SK-N-SH treated with all-trans-retinoic acid at 6 μM for 48 hours (cell line): ENCODE results near the gene TFB2M.

ENCODE experiments used
- ATAC-seq: fragments of 200-7000 bp; cut with Tn5 transposase; 3 replicates; pipeline ENCODE4 v1.9.1; 2020; ENCODE audit warnings: mild to moderate bottlenecking, moderate library complexity
- ARNTL ChIP-seq: fragments of 450-650 bp; formaldehyde crosslinking; IDR thresholded peaks from 2 replicates; pipeline ENCODE4 v1.5.0; 2020; ENCODE audit warnings: low read depth, mild to moderate bottlenecking, moderate library complexity, borderline replicate concordance
- CSDC2 ChIP-seq: fragments of 250-450 bp; sonication (Bioruptor Pico); IDR thresholded peaks from 2 replicates; pipeline ENCODE4 v1.5.0; 2020; ENCODE audit warnings: mild to moderate bottlenecking, moderate library complexity
- GLIS3 ChIP-seq: fragments of 250-450 bp; sonication (Bioruptor Pico); IDR thresholded peaks from 2 replicates; pipeline ENCODE4 v1.5.0; 2020; ENCODE audit warnings: mild to moderate bottlenecking, moderate library complexity
- ISL1 ChIP-seq: fragments of 250-450 bp; sonication (Bioruptor Pico); IDR thresholded peaks from 2 replicates; pipeline ENCODE4 v2.1.2; 2022; ENCODE audit warnings: mild to moderate bottlenecking, moderate library complexity
- OSR1 ChIP-seq: fragments of 250-450 bp; sonication (Bioruptor Pico); IDR thresholded peaks from 2 replicates; pipeline ENCODE4 v1.8.0; 2022; ENCODE audit warnings: moderate library complexity, mild to moderate bottlenecking, inconsistent platforms
- PPARA ChIP-seq: fragments of 250-450 bp; sonication (Bioruptor Pico); IDR thresholded peaks from 2 replicates; pipeline ENCODE4 v1.5.0; 2020; ENCODE audit warnings: mild to moderate bottlenecking, borderline replicate concordance
- RARB ChIP-seq: fragments of 250-450 bp; sonication (Bioruptor Pico); IDR thresholded peaks from 2 replicates; pipeline ENCODE4 v1.8.0; 2021; ENCODE audit warnings: mild to moderate bottlenecking, moderate library complexity
- SNAI2 ChIP-seq: fragments of 250-450 bp; sonication (Bioruptor Pico); IDR thresholded peaks from 2 replicates; pipeline ENCODE4 v1.5.0; 2020; ENCODE audit warnings: mild to moderate bottlenecking, moderate library complexity
- TCF4 ChIP-seq: fragments of 250-450 bp; sonication (Bioruptor Pico); IDR thresholded peaks from 2 replicates; pipeline ENCODE4 v1.8.0; 2021; ENCODE audit warnings: mild to moderate bottlenecking, moderate library complexity, borderline replicate concordance
- TOX ChIP-seq: fragments of 250-450 bp; sonication (Bioruptor Pico); IDR thresholded peaks from 2 replicates; pipeline ENCODE4 v1.8.0; 2021; ENCODE audit warnings: mild to moderate bottlenecking, moderate library complexity, borderline replicate concordance
- ZC3H10 ChIP-seq: fragments of 250-450 bp; sonication (Bioruptor Pico); IDR thresholded peaks from 2 replicates; pipeline ENCODE4 v1.5.1; 2021; ENCODE audit warnings: mild to moderate bottlenecking, moderate library complexity
- ZFP3 ChIP-seq: fragments of 250-450 bp; sonication (Bioruptor Pico); IDR thresholded peaks from 2 replicates; pipeline ENCODE4 v1.5.0; 2020; ENCODE audit warnings: mild to moderate bottlenecking, moderate library complexity
- ZFP30 ChIP-seq: fragments of 450-650 bp; formaldehyde crosslinking; IDR thresholded peaks from 2 replicates; pipeline ENCODE4 v1.5.0; 2022; ENCODE audit warnings: mild to moderate bottlenecking, moderate library complexity
- ZNF565 ChIP-seq: fragments of 450-650 bp; formaldehyde crosslinking; conservative IDR thresholded peaks from 2 replicates; pipeline ENCODE4 v1.5.0; 2020; ENCODE audit warnings: low read depth, mild to moderate bottlenecking, moderate library complexity
- ZNF70 ChIP-seq: fragments of 450-650 bp; formaldehyde crosslinking; IDR thresholded peaks from 2 replicates; pipeline ENCODE4 v1.5.0; 2020; ENCODE audit warnings: mild to moderate bottlenecking, moderate library complexity
- ZNF8 ChIP-seq: fragments of 450-650 bp; formaldehyde crosslinking; IDR thresholded peaks from 2 replicates; pipeline ENCODE4 v1.5.0; 2020; ENCODE audit warnings: mild to moderate bottlenecking, moderate library complexity
- TF ChIP-seq, protein P1 (sequence below): fragments of 250-450 bp; sonication (Bioruptor Pico); IDR thresholded peaks from 2 replicates; pipeline ENCODE4 v1.5.1; 2020; ENCODE audit warnings: low read depth, mild to moderate bottlenecking, moderate library complexity
- TF ChIP-seq, protein P2 (sequence below): fragments of 250-450 bp; sonication (Bioruptor Pico); IDR thresholded peaks from 2 replicates; pipeline ENCODE4 v1.5.1; 2021; ENCODE audit warnings: mild to moderate bottlenecking, moderate library complexity
- TF ChIP-seq, protein P3 (sequence below): fragments of 250-450 bp; sonication (Bioruptor Pico); IDR thresholded peaks from 2 replicates; pipeline ENCODE4 v1.8.0; 2021; ENCODE audit warnings: low read depth, mild to moderate bottlenecking, moderate library complexity, borderline replicate concordance
- TF ChIP-seq, protein P4 (sequence below): fragments of 250-450 bp; sonication (Bioruptor Pico); IDR thresholded peaks from 2 replicates; pipeline ENCODE4 v1.5.0; 2020; ENCODE audit warnings: mild to moderate bottlenecking, moderate library complexity

Gene TFB2M

DNA sequence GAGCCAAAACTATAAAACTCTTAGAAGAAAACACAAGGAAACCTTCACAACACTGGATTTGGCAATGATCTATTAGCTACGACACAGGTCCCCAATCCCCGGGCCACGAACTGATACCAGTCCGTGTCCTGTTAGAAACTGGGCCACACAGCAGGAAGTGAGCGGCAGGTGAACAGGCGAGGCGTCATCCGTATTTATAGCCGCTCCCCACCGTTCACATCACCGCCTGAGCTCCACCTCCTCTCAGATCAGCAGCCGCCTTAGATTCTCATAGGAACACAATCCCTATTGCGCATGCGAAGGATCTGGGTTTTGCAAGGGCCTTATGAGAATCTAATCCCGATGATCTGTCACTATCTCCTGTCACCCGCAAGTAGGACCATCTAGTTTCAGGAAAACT is 11.9 kb downstream of the TFB2M start:
- TF ChIP-seq ZNF8 (CRISPR knock-in tag), result no peak
- TF ChIP-seq TOX (CRISPR knock-in tag), result no peak
- TF ChIP-seq, protein P1, sequence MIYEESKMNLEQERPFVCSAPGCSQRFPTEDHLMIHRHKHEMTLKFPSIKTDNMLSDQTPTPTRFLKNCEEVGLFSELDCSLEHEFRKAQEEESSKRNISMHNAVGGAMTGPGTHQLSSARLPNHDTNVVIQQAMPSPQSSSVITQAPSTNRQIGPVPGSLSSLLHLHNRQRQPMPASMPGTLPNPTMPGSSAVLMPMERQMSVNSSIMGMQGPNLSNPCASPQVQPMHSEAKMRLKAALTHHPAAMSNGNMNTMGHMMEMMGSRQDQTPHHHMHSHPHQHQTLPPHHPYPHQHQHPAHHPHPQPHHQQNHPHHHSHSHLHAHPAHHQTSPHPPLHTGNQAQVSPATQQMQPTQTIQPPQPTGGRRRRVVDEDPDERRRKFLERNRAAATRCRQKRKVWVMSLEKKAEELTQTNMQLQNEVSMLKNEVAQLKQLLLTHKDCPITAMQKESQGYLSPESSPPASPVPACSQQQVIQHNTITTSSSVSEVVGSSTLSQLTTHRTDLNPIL (CRISPR knock-in tag), result no peak
- TF ChIP-seq TCF4 (CRISPR knock-in tag), result no peak
- no peak for TF ChIP-seq RARB (CRISPR knock-in tag)
- no peak for TF ChIP-seq SNAI2 (CRISPR knock-in tag)
- TF ChIP-seq, protein P2, sequence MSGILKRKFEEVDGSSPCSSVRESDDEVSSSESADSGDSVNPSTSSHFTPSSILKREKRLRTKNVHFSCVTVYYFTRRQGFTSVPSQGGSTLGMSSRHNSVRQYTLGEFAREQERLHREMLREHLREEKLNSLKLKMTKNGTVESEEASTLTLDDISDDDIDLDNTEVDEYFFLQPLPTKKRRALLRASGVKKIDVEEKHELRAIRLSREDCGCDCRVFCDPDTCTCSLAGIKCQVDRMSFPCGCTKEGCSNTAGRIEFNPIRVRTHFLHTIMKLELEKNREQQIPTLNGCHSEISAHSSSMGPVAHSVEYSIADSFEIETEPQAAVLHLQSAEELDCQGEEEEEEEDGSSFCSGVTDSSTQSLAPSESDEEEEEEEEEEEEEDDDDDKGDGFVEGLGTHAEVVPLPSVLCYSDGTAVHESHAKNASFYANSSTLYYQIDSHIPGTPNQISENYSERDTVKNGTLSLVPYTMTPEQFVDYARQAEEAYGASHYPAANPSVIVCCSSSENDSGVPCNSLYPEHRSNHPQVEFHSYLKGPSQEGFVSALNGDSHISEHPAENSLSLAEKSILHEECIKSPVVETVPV, result no peak
- no peak for TF ChIP-seq ARNTL
- no peak for TF ChIP-seq ZFP30 (CRISPR knock-in tag)
- TF ChIP-seq, protein P3, sequence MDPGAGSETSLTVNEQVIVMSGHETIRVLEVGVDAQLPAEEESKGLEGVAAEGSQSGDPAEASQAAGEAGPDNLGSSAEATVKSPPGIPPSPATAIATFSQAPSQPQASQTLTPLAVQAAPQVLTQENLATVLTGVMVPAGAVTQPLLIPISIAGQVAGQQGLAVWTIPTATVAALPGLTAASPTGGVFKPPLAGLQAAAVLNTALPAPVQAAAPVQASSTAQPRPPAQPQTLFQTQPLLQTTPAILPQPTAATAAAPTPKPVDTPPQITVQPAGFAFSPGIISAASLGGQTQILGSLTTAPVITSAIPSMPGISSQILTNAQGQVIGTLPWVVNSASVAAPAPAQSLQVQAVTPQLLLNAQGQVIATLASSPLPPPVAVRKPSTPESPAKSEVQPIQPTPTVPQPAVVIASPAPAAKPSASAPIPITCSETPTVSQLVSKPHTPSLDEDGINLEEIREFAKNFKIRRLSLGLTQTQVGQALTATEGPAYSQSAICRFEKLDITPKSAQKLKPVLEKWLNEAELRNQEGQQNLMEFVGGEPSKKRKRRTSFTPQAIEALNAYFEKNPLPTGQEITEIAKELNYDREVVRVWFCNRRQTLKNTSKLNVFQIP, result no peak
- no peak for TF ChIP-seq PPARA
- no peak for TF ChIP-seq OSR1 (CRISPR knock-in tag)
- no peak for TF ChIP-seq CSDC2

DNA sequence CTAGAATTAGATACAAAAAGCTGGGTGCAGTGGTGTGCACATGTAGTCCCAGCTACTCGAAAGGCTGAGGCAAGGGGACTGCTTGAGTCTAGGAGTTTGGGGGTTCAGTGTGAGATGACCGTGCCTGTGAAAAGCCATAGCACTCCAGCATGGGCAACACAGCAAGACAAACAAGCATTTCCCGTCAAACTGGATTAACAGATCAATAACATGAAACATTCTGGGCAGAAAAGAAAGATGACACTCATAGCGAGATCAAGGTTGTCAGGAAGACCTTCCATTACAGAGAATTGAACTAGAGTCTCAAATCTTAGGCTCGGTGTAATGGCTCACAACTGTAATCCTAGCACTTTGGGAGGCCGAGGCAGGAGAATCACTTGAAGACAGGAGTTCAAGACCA is 14.0 kb downstream of the TFB2M start:
- ATAC-seq, result no peak
- TF ChIP-seq SNAI2 (CRISPR knock-in tag) (no peak), ISL1 (CRISPR knock-in tag) (no peak), ZNF565 (CRISPR knock-in tag) (no peak), ZFP30 (CRISPR knock-in tag) (no peak), OSR1 (CRISPR knock-in tag) (no peak), PPARA (no peak), ZNF8 (CRISPR knock-in tag) (no peak), ZC3H10 (CRISPR knock-in tag) (no peak), TCF4 (CRISPR knock-in tag) (no peak), TOX (CRISPR knock-in tag) (no peak)
- TF ChIP-seq, protein P3, result no peak

More for the DNA sequence above, 11.9 kb downstream of the TFB2M start:
- no peak for ATAC-seq

DNA sequence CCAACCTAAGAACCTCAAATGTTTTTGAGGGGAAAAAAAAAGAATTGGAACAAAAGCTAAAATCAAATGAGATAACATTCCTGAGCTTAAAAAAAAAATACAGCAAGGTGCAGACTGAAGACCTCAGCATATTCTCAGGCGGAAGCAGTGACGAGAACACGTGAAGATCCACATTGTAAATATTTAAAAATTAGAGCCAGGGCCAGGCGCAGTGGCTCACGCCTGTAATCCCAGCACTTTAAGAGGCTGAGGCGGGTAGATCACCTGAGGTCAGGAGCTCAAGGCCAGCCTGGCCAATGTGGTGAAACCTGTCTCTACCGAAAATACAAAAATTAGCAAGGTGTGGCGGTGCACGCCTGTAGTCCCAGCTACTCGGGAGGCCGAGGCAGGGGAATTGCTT is 15.7 kb downstream of the TFB2M start:
- no peak for TF ChIP-seq GLIS3 (CRISPR knock-in tag)
- no peak for TF ChIP-seq CSDC2
- no peak for TF ChIP-seq OSR1 (CRISPR knock-in tag)
- TF ChIP-seq ZFP3 (CRISPR knock-in tag), result no peak
- no peak for TF ChIP-seq PPARA
- TF ChIP-seq, protein P4, sequence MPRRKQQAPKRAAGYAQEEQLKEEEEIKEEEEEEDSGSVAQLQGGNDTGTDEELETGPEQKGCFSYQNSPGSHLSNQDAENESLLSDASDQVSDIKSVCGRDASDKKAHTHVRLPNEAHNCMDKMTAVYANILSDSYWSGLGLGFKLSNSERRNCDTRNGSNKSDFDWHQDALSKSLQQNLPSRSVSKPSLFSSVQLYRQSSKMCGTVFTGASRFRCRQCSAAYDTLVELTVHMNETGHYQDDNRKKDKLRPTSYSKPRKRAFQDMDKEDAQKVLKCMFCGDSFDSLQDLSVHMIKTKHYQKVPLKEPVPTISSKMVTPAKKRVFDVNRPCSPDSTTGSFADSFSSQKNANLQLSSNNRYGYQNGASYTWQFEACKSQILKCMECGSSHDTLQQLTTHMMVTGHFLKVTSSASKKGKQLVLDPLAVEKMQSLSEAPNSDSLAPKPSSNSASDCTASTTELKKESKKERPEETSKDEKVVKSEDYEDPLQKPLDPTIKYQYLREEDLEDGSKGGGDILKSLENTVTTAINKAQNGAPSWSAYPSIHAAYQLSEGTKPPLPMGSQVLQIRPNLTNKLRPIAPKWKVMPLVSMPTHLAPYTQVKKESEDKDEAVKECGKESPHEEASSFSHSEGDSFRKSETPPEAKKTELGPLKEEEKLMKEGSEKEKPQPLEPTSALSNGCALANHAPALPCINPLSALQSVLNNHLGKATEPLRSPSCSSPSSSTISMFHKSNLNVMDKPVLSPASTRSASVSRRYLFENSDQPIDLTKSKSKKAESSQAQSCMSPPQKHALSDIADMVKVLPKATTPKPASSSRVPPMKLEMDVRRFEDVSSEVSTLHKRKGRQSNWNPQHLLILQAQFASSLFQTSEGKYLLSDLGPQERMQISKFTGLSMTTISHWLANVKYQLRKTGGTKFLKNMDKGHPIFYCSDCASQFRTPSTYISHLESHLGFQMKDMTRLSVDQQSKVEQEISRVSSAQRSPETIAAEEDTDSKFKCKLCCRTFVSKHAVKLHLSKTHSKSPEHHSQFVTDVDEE, result no peak
- ATAC-seq, result no peak

DNA sequence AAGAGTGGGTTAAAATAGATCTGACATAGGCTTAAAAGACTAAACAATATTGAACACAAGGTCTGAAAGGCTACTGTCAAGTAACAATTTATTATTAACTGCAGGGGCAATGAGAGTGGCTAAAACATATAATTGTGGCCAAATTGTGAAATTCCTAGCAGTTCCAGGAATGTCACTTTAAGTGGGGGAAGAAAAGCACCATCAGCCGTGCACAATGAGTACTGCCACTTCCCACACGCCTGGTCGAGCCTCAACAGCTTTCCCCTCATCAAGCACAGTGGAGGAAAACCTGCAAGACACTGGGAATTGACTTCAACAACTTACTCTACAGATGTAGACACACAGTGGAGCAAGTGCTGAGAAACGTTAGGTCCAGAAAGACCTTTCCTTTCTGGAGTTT is 16.4 kb downstream of the TFB2M start:
- TF ChIP-seq, protein P3, result no peak
- TF ChIP-seq ZC3H10 (CRISPR knock-in tag) (no peak), ZFP3 (CRISPR knock-in tag) (no peak), TOX (CRISPR knock-in tag) (no peak), RARB (CRISPR knock-in tag) (no peak), PPARA (no peak), GLIS3 (CRISPR knock-in tag) (no peak), ZNF8 (CRISPR knock-in tag) (no peak), ZNF70 (CRISPR knock-in tag) (no peak)
- ATAC-seq, result no peak
